Gastrocnemius medialis (tissue), 4 donors: ENCODE results near the gene CHMP4A. TPM values are rescaled to one million over a fixed set of nuclear protein-coding genes. Genes with fewer than 3 reads are reported as not detected.
A peak's percentile ranks its signal among the peaks of the same experiment; 100 is the strongest.
"Not testable (repeated sequence)": the region's sequence is repeated elsewhere in the genome, so short reads cannot be mapped to it uniquely, and the experiment has no call there.

Source experiments
- ATAC-seq, 2 donors: fragments of 150-250 bp; one replicate each; pipeline ENCODE4 v1.9.1; 2016
- DNase-seq, 2 donors: peaks; one replicate each; pipeline ENCODE4 v3.0.0-alpha.2; 2019
- H3K27ac ChIP-seq, 4 donors: fragments of 200-600 bp; sonication (generic); 1 replicate in 1 of 4; 2 replicates in 3 of 4; pipeline ENCODE4 v1.5.1; 2016 to 2018; ENCODE audit warnings: mild to moderate bottlenecking in 2 of 4, moderate library complexity in 1 of 4
- H3K27me3 ChIP-seq, 3 donors: fragments of 200-600 bp; sonication (generic) in 2 of 3; 1 replicate in 1 of 3; 2 replicates in 2 of 3; pipeline versions ENCODE4 v1.5.1 to v1.6.0; 2016 to 2019; ENCODE audit warnings: mild to moderate bottlenecking in 1 of 3, moderate library complexity in 1 of 3
- H3K36me3 ChIP-seq, 2 donors: fragments of 200-600 bp; sonication (generic) in 1 of 2; one replicate each; pipeline ENCODE4 v1.5.1; 2017 to 2018
- H3K4me1 ChIP-seq, 2 donors: fragments of 200-600 bp; sonication (generic) in 1 of 2; one replicate each; pipeline ENCODE4 v1.5.1; 2016 to 2017; ENCODE audit warnings: mild to moderate bottlenecking in 2 of 2
- H3K4me3 ChIP-seq, 4 donors: fragments of 200-600 bp; sonication (generic) in 3 of 4; 1 replicate in 1 of 4; 2 replicates in 3 of 4; pipeline ENCODE4 v1.5.1; 2016 to 2019; ENCODE audit warnings: mild to moderate bottlenecking in 2 of 4
- H3K9me3 ChIP-seq, 3 donors: fragments of 200-600 bp; sonication (generic) in 2 of 3; 1 replicate in 1 of 3; 2 replicates in 2 of 3; pipeline ENCODE4 v1.5.1; 2016 to 2019
- CTCF ChIP-seq, 5 experiments: fragments of 450-650 bp in 3 of 5; fragments of 200-600 bp in 2 of 5; sonication (generic) in 2 of 5; IDR thresholded peaks in 4 of 5; conservative IDR thresholded peaks in 1 of 5; 1 replicate in 4 of 5; 2 replicates in 1 of 5; pipeline ENCODE4 v1.5.1; 2016 to 2019; ENCODE audit warnings: antibody characterized with exemption in 5 of 5, mild to moderate bottlenecking in 3 of 5, moderate library complexity in 3 of 5
- POLR2A ChIP-seq, 2 donors: fragments of 450-650 bp; IDR thresholded peaks; one replicate each; pipeline ENCODE4 v1.6.1; 2017; ENCODE audit warnings: antibody characterized with exemption in 2 of 2, mild to moderate bottlenecking in 2 of 2, moderate library complexity in 2 of 2
- in situ Hi-C, 4 donors: fragments of 200-750 bp; cut with MboI; loops; one replicate each; pipeline versions ENCODE4 v1.15.0 to v1.8.0; 2017; ENCODE audit warnings: low sequenced_read_pairs in 4 of 4
- intact Hi-C: fragments of 100-400 bp; cut with DNase I; formaldehyde crosslinking; loops from one replicate; pipeline ENCODE4 v1.15.1; 2023; ENCODE audit warnings: low total_unique reads
- total RNA-seq, 4 donors: library from RNA; depleted of rRNA; stranded (reverse); fragments of >200 nt; gene quantifications; one replicate each; pipeline versions ENCODE4 v1.1.0 to v1.2.3, GENCODE V29; 2016

CHMP4A gene
- total RNA-seq, 4 donors from 2014 or later, result 13.6 to 29.8 (median 20.7) TPM

- H3K4me3 ChIP-seq, result no peak overlapping the region
- ATAC-seq (no peak), DNase-seq (no peak)
- H3K36me3 ChIP-seq, result no peaks in the 10 kb centered on the region
- no peaks in the 10 kb centered on the region for H3K27me3 ChIP-seq
- H3K27ac ChIP-seq, result no peak overlapping the region
- H3K9me3 ChIP-seq, result no peaks in the 10 kb centered on the region
- intact Hi-C loops (no loop called here), in situ Hi-C loops (loop anchor here in 3 of 4 donors (10.0 to 25.0 kb wide), 3 partner anchors 47 to 190 kb away; partner anchors contain the start of genes CBLN3 (in 1 of the 3), CIDEB (in 1 of the 3), DHRS1 (in 1 of the 3) and KHNYN (in 1 of the 3))
- peaks cover 0 to 6% of the 10 kb centered on the region in 2 donors for H3K4me1 ChIP-seq
- TF ChIP-seq CTCF (IDR thresholded peaks at IDR 0.05 in 4 of 5, conservative IDR thresholded peaks at IDR 0.05 in 1 of 5) (no peak), POLR2A (IDR thresholded peaks at IDR 0.05) (no peak)
Observed at GRCh38 chr14:24247422-24247821, 34.1 kb upstream of the CHMP4A start.

GRCh38 chr14:24246765-24247212 lies 33.5 kb upstream of the CHMP4A start:
- H3K27ac ChIP-seq, result no peak overlapping the region
- ATAC-seq, result no peak
- no peaks in the 10 kb centered on the region for H3K9me3 ChIP-seq
- H3K36me3 ChIP-seq, result no peaks in the 10 kb centered on the region
- peaks cover 0 to 6% of the 10 kb centered on the region in 2 donors for H3K4me1 ChIP-seq
- no peak for DNase-seq
- intact Hi-C loops, result no loop called here
- in situ Hi-C loops, result loop anchor here in 3 of 4 donors (10.0 to 25.0 kb wide), 3 partner anchors 48 to 191 kb away; partner anchors contain the start of genes CBLN3 (in 1 of the 3), CIDEB (in 1 of the 3), DHRS1 (in 1 of the 3) and KHNYN (in 1 of the 3)
- H3K27me3 ChIP-seq, result no peaks in the 10 kb centered on the region
- no peak for TF ChIP-seq POLR2A (IDR thresholded peaks at IDR 0.05)
- no peak for TF ChIP-seq CTCF (IDR thresholded peaks at IDR 0.05 in 4 of 5, conservative IDR thresholded peaks at IDR 0.05 in 1 of 5)
- no peak overlapping the region for H3K4me3 ChIP-seq

- H3K36me3 ChIP-seq, intact Hi-C loops, DNase-seq, H3K9me3 ChIP-seq, H3K4me3 ChIP-seq, H3K27ac ChIP-seq, H3K27me3 ChIP-seq, ATAC-seq: not testable (repeated sequence)
- in situ Hi-C loops, result loop anchor here in 3 of 4 donors (10.0 to 25.0 kb wide), 3 partner anchors 49 to 192 kb away; partner anchors contain the start of genes CBLN3 (in 1 of the 3), CIDEB (in 1 of the 3), DHRS1 (in 1 of the 3) and KHNYN (in 1 of the 3)
- peaks cover 14 to 20% of the 10 kb centered on the region in 2 donors for H3K4me1 ChIP-seq
Observed at GRCh38 chr14:24245350-24245749, 32.1 kb upstream of the CHMP4A start.

DNA sequence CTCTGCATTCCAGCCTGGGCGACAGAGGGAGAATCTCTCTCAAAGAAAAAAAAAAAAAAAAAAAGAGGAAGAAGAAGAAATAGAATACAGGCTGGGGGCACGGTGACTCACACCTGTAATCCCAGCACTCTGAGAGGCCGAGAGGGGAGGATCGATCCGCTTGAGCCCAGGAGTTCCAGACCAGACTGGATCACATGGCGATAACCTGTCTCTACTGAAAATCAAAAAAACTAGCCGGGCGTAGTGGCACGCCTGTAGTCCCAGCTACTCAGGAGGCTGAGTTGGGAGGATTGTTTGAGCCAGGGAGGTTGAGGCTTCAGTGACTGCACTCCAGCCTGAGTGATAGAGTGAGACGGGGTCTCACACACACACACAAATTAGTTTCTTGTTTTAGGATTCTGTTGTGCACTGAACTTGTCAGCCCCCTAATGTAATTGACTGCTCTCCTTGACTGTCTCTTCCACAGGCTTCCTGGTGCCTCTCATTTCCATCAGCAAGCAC lies 30.1 kb upstream of the CHMP4A start:
- peak overlapping the region; percentile 91 to 95 (median 94) for H3K27ac ChIP-seq
- peaks cover 23 to 28% of the 10 kb centered on the region in 2 donors for H3K4me1 ChIP-seq
- ATAC-seq (no peak), DNase-seq (no peak)
- no peaks in the 10 kb centered on the region for H3K9me3 ChIP-seq
- intact Hi-C loops (loop anchor here (2.0 kb wide), 3 partner anchors 49 to 187 kb away; partner anchors contain the start of genes LTB4R, LTB4R2 and TM9SF1), in situ Hi-C loops (loop anchor here (5.0 to 25.0 kb wide), 4 partner anchors 51 to 194 kb away; partner anchors contain the start of genes DHRS1 (in 3 of the 4), NOP9 (in 3 of the 4), CBLN3 (in 1 of the 4) and CIDEB (in 1 of the 4))
- H3K4me3 ChIP-seq, result peak overlapping the region; percentile 71 to 85 (median 82)
- H3K36me3 ChIP-seq, result peaks cover 0 to 28% of the 10 kb centered on the region in 2 donors
- H3K27me3 ChIP-seq, result no peaks in the 10 kb centered on the region
- TF ChIP-seq POLR2A (IDR thresholded peaks at IDR 0.05) (no peak), CTCF (IDR thresholded peaks at IDR 0.05 in 4 of 5, conservative IDR thresholded peaks at IDR 0.05 in 1 of 5) (no peak)

GRCh38 chr14:24241829-24242443 lies 28.6 kb upstream of the CHMP4A start:
- intact Hi-C loops (loop anchor here (1.0 to 2.0 kb wide), 7 partner anchors 10 to 189 kb away; partner anchors contain the start of genes DHRS1, GMPR2, LTB4R and LTB4R2), in situ Hi-C loops (loop anchor here (5.0 to 25.0 kb wide), 4 partner anchors 53 to 195 kb away; partner anchors contain the start of genes DHRS1 (in 3 of the 4), NOP9 (in 3 of the 4), CBLN3 (in 1 of the 4) and CIDEB (in 1 of the 4))
- Histone ChIP-seq H3K27me3 (no peaks in the 10 kb centered on the region), H3K9me3 (no peaks in the 10 kb centered on the region), H3K27ac (peak overlapping the region; percentile 91 to 95 (median 94)), H3K4me1 (peaks cover 34 to 42% of the 10 kb centered on the region in 2 donors), H3K36me3 (peaks cover 0 to 40% of the 10 kb centered on the region in 2 donors), H3K4me3 (peak overlapping the region; percentile 71 to 85 (median 82))
- DNase-seq, result peak in 1 of 2 donors; percentile 86
- ATAC-seq, result peak; percentile 86 to 87
- TF ChIP-seq POLR2A (IDR thresholded peaks at IDR 0.05), result no peak
- peak; percentile 71 to 85 (median 84) for TF ChIP-seq CTCF (IDR thresholded peaks at IDR 0.05 in 4 of 5, conservative IDR thresholded peaks at IDR 0.05 in 1 of 5)
